T-helper 9 cell (primary cell): ENCODE data around the gene CARD14.
"Not testable (repeated sequence)": the region's sequence is repeated elsewhere in the genome, so short reads cannot be mapped to it uniquely, and the experiment has no call there.

Experiments
- DNase-seq: peaks from one replicate; pipeline ENCODE4 v3.0.0-alpha.2; 2020

The CARD14 gene

DNA sequence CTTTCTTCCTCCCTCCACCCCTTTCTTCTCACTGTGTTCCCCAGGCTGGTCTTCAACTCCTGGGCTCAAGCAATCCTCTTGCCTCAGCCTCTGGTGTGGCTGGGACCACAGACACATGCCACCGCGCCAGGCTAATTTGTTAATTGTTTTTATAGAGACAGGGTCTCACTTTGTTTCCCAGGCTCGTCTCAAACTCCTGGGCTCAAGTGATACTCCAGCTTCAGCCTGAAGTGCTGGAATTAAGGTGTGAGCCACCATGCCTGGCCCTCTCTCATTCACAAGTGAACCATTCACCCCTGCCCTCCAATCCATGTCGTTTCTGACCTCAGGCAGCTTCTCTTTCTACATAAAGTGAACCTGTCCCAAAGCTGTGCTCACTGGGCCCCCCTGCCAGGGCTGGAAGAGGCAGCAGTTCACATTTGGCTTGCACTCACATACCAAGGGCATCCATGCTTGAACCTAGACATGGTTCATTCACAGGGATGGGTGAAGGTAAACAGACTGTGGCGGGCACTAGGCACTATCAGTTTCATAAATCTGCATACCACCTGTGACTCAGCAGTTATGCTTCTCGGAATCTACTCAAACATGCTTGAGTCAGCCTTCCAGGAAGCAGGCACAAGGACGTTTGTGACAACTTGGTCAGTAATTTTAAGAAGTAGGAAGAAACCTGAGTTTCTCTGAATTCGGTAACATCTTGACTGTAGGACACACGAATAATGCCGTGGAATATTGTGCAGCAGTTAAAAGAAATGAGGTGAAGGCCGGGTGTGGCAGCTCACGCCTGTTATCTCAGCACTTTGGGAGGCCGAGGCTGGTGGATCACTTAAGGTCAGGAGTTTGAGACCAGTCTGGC lies 84.8 kb downstream of the CARD14 start:
- no peak for DNase-seq

DNA sequence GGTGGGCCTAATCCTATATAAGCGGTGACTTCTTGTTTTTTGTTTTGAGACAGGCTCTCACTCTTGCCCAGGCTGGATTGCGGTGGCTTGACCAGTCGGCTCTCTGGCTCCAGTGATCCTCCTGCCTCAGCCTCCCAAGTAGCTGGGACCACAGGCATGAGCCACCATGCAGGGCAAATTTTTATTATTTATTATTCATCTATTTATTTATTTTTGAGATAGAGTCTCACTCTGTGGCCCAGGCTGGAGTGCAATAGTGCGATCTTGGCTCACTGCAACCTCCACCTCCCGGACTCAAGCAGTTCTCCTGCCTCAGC lies 86.2 kb downstream of the CARD14 start:
- DNase-seq: no peak

DNA sequence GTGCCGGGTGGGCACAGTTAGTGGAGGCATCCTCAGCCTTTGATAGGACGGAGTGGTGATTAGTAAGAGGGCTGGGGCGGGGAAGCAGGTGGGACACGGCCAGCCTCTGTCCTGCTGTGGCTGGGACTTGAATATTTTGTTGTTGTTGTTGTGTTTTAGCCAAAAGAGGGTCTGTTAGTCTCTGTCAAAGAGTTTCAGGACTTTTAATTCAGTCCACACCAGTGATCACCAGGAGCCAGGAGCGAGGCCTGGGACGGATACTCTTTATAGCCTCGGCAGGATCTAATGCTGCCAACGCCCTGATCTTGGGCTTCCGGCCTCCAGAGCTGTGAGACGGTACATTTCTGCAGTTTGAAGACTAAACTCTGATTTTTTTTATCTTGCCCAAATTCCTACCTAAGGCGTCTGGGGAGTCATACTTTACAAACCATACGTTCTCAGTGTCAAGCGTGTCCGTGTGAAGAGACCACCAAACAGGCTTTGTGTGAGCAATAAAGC lies 87.9 kb downstream of the CARD14 start:
- DNase-seq: no peak

DNA sequence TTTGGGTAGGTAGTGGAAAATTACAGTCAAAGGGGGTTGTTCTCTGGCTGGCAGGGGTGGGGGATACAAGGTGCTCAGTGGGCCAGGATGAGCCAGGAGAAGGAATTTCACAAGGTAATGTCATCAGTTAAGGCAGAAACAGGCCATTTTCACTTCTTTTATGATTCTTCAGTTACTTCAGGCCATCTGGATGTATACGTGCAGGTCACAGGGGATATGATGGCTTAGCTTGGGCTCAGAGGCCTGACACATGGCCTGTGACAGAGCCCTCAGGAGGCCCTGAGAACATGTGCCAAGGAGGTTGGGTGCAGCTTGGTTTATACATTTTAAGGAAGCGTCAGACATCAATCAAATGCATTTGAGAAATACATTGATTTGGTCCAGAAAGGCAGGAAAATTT lies 88.5 kb downstream of the CARD14 start:
- not testable (repeated sequence) for DNase-seq
